GM12878 (cell line): ENCODE data around the gene ZBTB5. TPM values are rescaled to one million over a fixed set of nuclear protein-coding genes. Genes with fewer than 3 reads are reported as not detected.
A peak's percentile ranks its signal among the peaks of the same experiment; 100 is the strongest.
"Not testable (repeated sequence)": the region's sequence is repeated elsewhere in the genome, so short reads cannot be mapped to it uniquely, and the experiment has no call there.

Experiments used
- ATAC-seq: fragments of 200-7000 bp; cut with Tn5 transposase; 3 replicates; pipeline ENCODE4 v1.9.1; 2020; ENCODE audit warnings: mild to moderate bottlenecking, moderate library complexity
- BruUV-seq: library from RNA; stranded (reverse); fragments of 400-500 nt; replicated peaks from 2 replicates; lab custom pipeline; 2021; lab: Mats Ljungman, UMichigan
- CTCF ChIA-PET: fragments of 300-600 bp; sonication (Branson Sonifier 250); formaldehyde crosslinking; extraction: SDS; loops from one replicate; lab custom pipeline; 2021; ENCODE audit warnings: inconsistent platforms; lab: Yijun Ruan, JAX
- POLR2A ChIA-PET: fragments of 350-600 bp; formaldehyde crosslinking; extraction: SDS; loops from one replicate; lab custom pipeline; 2021; ENCODE audit warnings: inconsistent platforms; lab: Charles Lee
- RAD21 ChIA-PET: fragments of 300-600 bp; sonication (Branson Sonifier 250); formaldehyde crosslinking; loops from one replicate; lab custom pipeline; 2023; ENCODE audit warnings: antibody characterized with exemption; ENCODE audit not compliant: unreplicated experiment; lab: Charles Lee
- SMC1A ChIA-PET: fragments of 300-600 bp; sonication (Branson Sonifier 250); formaldehyde crosslinking; loops from one replicate; lab custom pipeline; 2023; ENCODE audit not compliant: unreplicated experiment, uncharacterized antibody; lab: Charles Lee
- DNase-seq: peaks from one replicate; pipeline ENCODE4 v3.0.0-alpha.2; 2011; ENCODE audit warnings: low read depth, low spot score
- FAIRE-seq: peaks from 3 replicates; lab custom pipeline; 2011; peaks lifted over from hg19 to GRCh38; lab: Jason Lieb, UNC
- H2AFZ ChIP-seq: 2 replicates; pipeline ENCODE4 v1.6.0; 2011; ENCODE audit warnings: low read depth, low read length, control low read depth; ENCODE audit not compliant: control insufficient read depth
- H3K27ac ChIP-seq: 2 replicates; pipeline ENCODE4 v1.5.1; 2011; ENCODE audit warnings: control low read depth; ENCODE audit not compliant: control insufficient read depth, insufficient read depth
- H3K27me3 ChIP-seq, 2 experiments: replicated peaks in 1 of 2; 2 replicates each; pipeline versions ENCODE4 v1.6.0 to v1.6.1; 2011; ENCODE audit warnings: low read length in 1 of 2; ENCODE audit not compliant: control insufficient read depth in 2 of 2, insufficient read depth in 2 of 2
- H3K36me3 ChIP-seq, 2 experiments: 2 replicates each; pipeline ENCODE4 v1.5.1; 2011; ENCODE audit warnings: low read length in 1 of 2; ENCODE audit not compliant: control insufficient read depth in 2 of 2, insufficient read depth in 2 of 2
- H3K4me1 ChIP-seq: 2 replicates; pipeline ENCODE4 v1.6.1; 2011; ENCODE audit warnings: mild to moderate bottlenecking, low read length, moderate library complexity, mixed read lengths; ENCODE audit not compliant: control insufficient read depth, insufficient read depth
- H3K4me2 ChIP-seq: 2 replicates; pipeline ENCODE4 v1.6.0; 2011; ENCODE audit warnings: control low read depth; ENCODE audit not compliant: control insufficient read depth, insufficient read depth
- H3K4me3 ChIP-seq: fragments of 200-600 bp; sonication (generic); 2 replicates; pipeline ENCODE4 v1.5.1; 2016
- H3K79me2 ChIP-seq: 2 replicates; pipeline ENCODE4 v1.6.0; 2011; ENCODE audit warnings: low read length; ENCODE audit not compliant: control insufficient read depth, insufficient read depth
- H3K9ac ChIP-seq: 2 replicates; pipeline ENCODE4 v1.8.0; 2011; ENCODE audit warnings: low read length, control low read depth, mixed read lengths; ENCODE audit not compliant: control insufficient read depth, insufficient read depth
- H3K9me3 ChIP-seq: replicated peaks from 3 replicates; pipeline ENCODE4 v1.5.1; 2011; ENCODE audit warnings: mild to moderate bottlenecking, low read length; ENCODE audit not compliant: control insufficient read depth, insufficient read depth
- H4K20me1 ChIP-seq: 2 replicates; pipeline ENCODE4 v1.6.0; 2011; ENCODE audit not compliant: control insufficient read depth, insufficient read depth
- CTCF ChIP-seq, 3 experiments: IDR thresholded peaks in 2 of 3; conservative IDR thresholded peaks in 1 of 3; 2 replicates each; pipeline ENCODE4 v1.5.1; 2011; ENCODE audit warnings: low read depth in 3 of 3, low read length in 3 of 3, mild to moderate bottlenecking in 3 of 3, control low read depth in 2 of 3, moderate library complexity in 2 of 3, inconsistent platforms in 1 of 3, mixed read lengths in 1 of 3; ENCODE audit not compliant: control insufficient read depth in 2 of 3, insufficient read depth in 1 of 3; ENCODE audit errors: extremely low read depth in 1 of 3
- POLR2A ChIP-seq: IDR thresholded peaks from 2 replicates; pipeline ENCODE4 v1.6.1; 2011; ENCODE audit warnings: low read depth, mild to moderate bottlenecking, low read length
- RAD21 ChIP-seq: IDR thresholded peaks from 2 replicates; pipeline ENCODE4 v1.6.1; 2011; ENCODE audit warnings: mild to moderate bottlenecking, low read depth, low read length, moderate library complexity; ENCODE audit not compliant: insufficient read depth
- ZNF592 ChIP-seq: fragments of 450-650 bp; IDR thresholded peaks from 2 replicates; pipeline ENCODE4 v1.6.1; 2017; ENCODE audit warnings: mild to moderate bottlenecking, moderate library complexity
- WGBS: methylation state at CpG from one replicate; pipeline ENCODE4 v1.1.6; 2016; ENCODE audit warnings: low lambda C conversion rate; ENCODE audit not compliant: insufficient replicate concordance, insufficient coverage; ENCODE audit errors: missing lambda C conversion rate; 5-methylcytosine and 5-hydroxymethylcytosine counted together
- in situ Hi-C: fragments of 300-500 bp; cut with MboI; formaldehyde crosslinking; loops from 9 replicates; pipeline ENCODE4 v1.14.3; 2018; ENCODE audit warnings: mixed read lengths
- intact Hi-C: fragments of 100-400 bp; cut with micrococcal nuclease; formaldehyde crosslinking; loops from one replicate; pipeline ENCODE4 v1.14.2; 2022; ENCODE audit not compliant: unreplicated experiment
- polyA plus RNA-seq, 11 experiments: library from polyadenylated mRNA; depleted of rRNA in 4 of 11; unstranded in 6 of 11; stranded (reverse) in 5 of 11; fragments of >200 nt; fragmentation: Nextera tagmentation in 4 of 11; fragmentation: Illumina TruSeq in 1 of 11; extraction: Ambion mirVana in 4 of 11; extraction: Trizol in 1 of 11; gene quantifications; 1 replicate in 1 of 11; 2 replicates in 10 of 11; pipeline versions ENCODE4 v1.2.1 to v1.2.3, GENCODE V29; 2011 to 2016; ENCODE audit warnings: inconsistent platforms in 2 of 11, missing spikeins in 2 of 11, low read depth in 1 of 11
- total RNA-seq, 4 experiments: library from RNA; depleted of rRNA in 3 of 4; stranded (reverse); fragments of >200 nt in 3 of 4; fragmentation: Illumina TruSeq in 1 of 4; extraction: Trizol in 1 of 4; gene quantifications; 2 replicates each; pipeline versions ENCODE4 v1.2.1 to v1.2.3, GENCODE V29; 2013 to 2021

The ZBTB5 gene
- total and polyA plus RNA-seq, 10 of the 15 experiments (the other 5 are each of a cell fraction or from before 2014, with no cell fraction given) = 1.4 to 32.5 (median 12.1) TPM

- ChIA-PET RAD21 (interaction anchor here (1.0 kb wide), 1 partner anchor 95 kb away, joined by 3 read pairs; no protein-coding TSS in a partner anchor), CTCF (interaction anchor here (0.5 to 1.0 kb wide), 5 partner anchors 11 to 99 kb away, joined by 3 read pairs; no protein-coding TSS in a partner anchor), SMC1A (interaction anchor here (1.1 kb wide), 1 partner anchor 96 kb away, joined by 4 read pairs; no protein-coding TSS in a partner anchor), POLR2A (interaction anchor here (1.8 kb wide), 1 partner anchor 25 kb away, joined by 6 read pairs; the partner anchor contains the start of gene POLR1E)
- intact Hi-C loops = loop anchor here (2.0 kb wide), 1 partner anchor 19 kb away; no protein-coding TSS in a partner anchor
- H3K27me3 ChIP-seq = no peaks in the 10 kb centered on the region
- in situ Hi-C loops = no loop called here
- H2AFZ ChIP-seq = no peak overlapping the region
- FAIRE-seq = no peak
- no peaks in the 10 kb centered on the region for H3K79me2 ChIP-seq
- peak; percentile 90 for ATAC-seq
- H3K4me1 ChIP-seq = no peaks in the 10 kb centered on the region
- H3K9me3 ChIP-seq = no peaks in the 10 kb centered on the region
- no peak overlapping the region for H3K27ac ChIP-seq
- H3K36me3 ChIP-seq = peaks cover 9% of the 10 kb centered on the region in 2 experiments; a peak in 3 of 4 replicates
- no peak for DNase-seq
- no peak overlapping the region for H3K4me2 ChIP-seq
- WGBS = 81% methylated on average over 15 of the region's 15 CpGs
- no peak overlapping the region for H3K9ac ChIP-seq
- H3K4me3 ChIP-seq = no peak overlapping the region
- no TSS peak for BruUV-seq
- no peaks in the 10 kb centered on the region for H4K20me1 ChIP-seq
- TF ChIP-seq POLR2A (peak; percentile 58; the same call in 1 of the 2 replicates), RAD21 (0 out of 2 replicates have a peak, but pooled peaks have one; percentile 27), CTCF (IDR thresholded peaks at IDR 0.05 in 2 of 3, conservative IDR thresholded peaks at IDR 0.05 in 1 of 3; ENCODE audit: control insufficient read depth in 2 of 3, extremely low read depth in 1 of 3, insufficient read depth in 1 of 3, low read depth in 3 of 3, low read length in 3 of 3) (peak; percentile 26 to 44 (median 35); a peak in 4 of 6 replicates), ZNF592 (no peak)
Measured at GRCh38 chr9:37511016-37512010, 46.1 kb upstream of the ZBTB5 start.

GRCh38 chr9:37510053-37510452 is 44.8 kb upstream of the ZBTB5 start:
- 91% methylated on average over 5 of the region's 5 CpGs for WGBS
- ATAC-seq, SMC1A ChIA-PET, H3K27ac ChIP-seq, H3K27me3 ChIP-seq, H3K79me2 ChIP-seq, DNase-seq, H3K36me3 ChIP-seq, in situ Hi-C loops, H3K9me3 ChIP-seq, H3K4me2 ChIP-seq, H4K20me1 ChIP-seq, H3K9ac ChIP-seq, POLR2A ChIA-PET, BruUV-seq, FAIRE-seq, H3K4me1 ChIP-seq, H2AFZ ChIP-seq, H3K4me3 ChIP-seq: not testable (repeated sequence)
- intact Hi-C loops = loop anchor here (2.0 kb wide), 1 partner anchor 21 kb away; no protein-coding TSS in a partner anchor
- ChIA-PET CTCF (interaction anchor here (2.0 kb wide), 1 partner anchor 20 kb away, joined by 5 read pairs; no protein-coding TSS in a partner anchor), RAD21 (interaction anchor here (1.0 kb wide), 1 partner anchor 94 kb away, joined by 3 read pairs; no protein-coding TSS in a partner anchor)
